ENCODE results near the gene HECTD2.

GRCh38 chr10:91513598-91514424 is 103.7 kb downstream of the HECTD2 start:
- no peak for TF ChIP-seq CTCF (IDR thresholded peaks at IDR 0.05)
- TF ChIP-seq ZFX (IDR thresholded peaks at IDR 0.05; ENCODE audit: borderline replicate concordance): no peak
